ENCODE data around the gene INPP1. TPM values are rescaled to one million over a fixed set of nuclear protein-coding genes. Genes with fewer than 3 reads are reported as not detected.

The INPP1 gene
- total RNA-seq, 1 donor from 2014 or later = 41.7 TPM

GRCh38 chr2:190402986-190403603 is 59.7 kb downstream of the INPP1 start:
- Mint-ChIP-seq H3K4me3 (ENCODE audit: unreplicated experiment) (no peak overlapping the region), H3K9me3 (ENCODE audit: unreplicated experiment) (peaks cover 6% of the 10 kb centered on the region), H3K4me1 (ENCODE audit: low read depth, unreplicated experiment) (no peaks in the 10 kb centered on the region), H3K36me3 (ENCODE audit: unreplicated experiment) (no peaks in the 10 kb centered on the region), H3K27me3 (ENCODE audit: unreplicated experiment) (no peaks in the 10 kb centered on the region), H3K27ac (ENCODE audit: unreplicated experiment) (no peak overlapping the region)
- no peak for TF ChIP-seq CTCF (IDR thresholded peaks at IDR 0.05; ENCODE audit: partially characterized antibody, unreplicated experiment)
- no peak for DNase-seq

- no peak for DNase-seq
- no peaks in the 10 kb centered on the region for H3K27me3 Mint-ChIP-seq (ENCODE audit: unreplicated experiment)
- H3K4me3 Mint-ChIP-seq (ENCODE audit: unreplicated experiment) = no peak overlapping the region
- no peak for TF ChIP-seq CTCF (IDR thresholded peaks at IDR 0.05; ENCODE audit: partially characterized antibody, unreplicated experiment)
- no peaks in the 10 kb centered on the region for H3K4me1 Mint-ChIP-seq (ENCODE audit: low read depth, unreplicated experiment)
- H3K27ac Mint-ChIP-seq (ENCODE audit: unreplicated experiment) = no peak overlapping the region
- no peaks in the 10 kb centered on the region for H3K36me3 Mint-ChIP-seq (ENCODE audit: unreplicated experiment)
- peaks cover 9% of the 10 kb centered on the region for H3K9me3 Mint-ChIP-seq (ENCODE audit: unreplicated experiment)
Observed at GRCh38 chr2:190404487-190404886, 61.1 kb downstream of the INPP1 start.

GRCh38 chr2:190405070-190405469 is 61.7 kb downstream of the INPP1 start:
- TF ChIP-seq CTCF (IDR thresholded peaks at IDR 0.05; ENCODE audit: partially characterized antibody, unreplicated experiment) = no peak
- no peaks in the 10 kb centered on the region for H3K4me1 Mint-ChIP-seq (ENCODE audit: low read depth, unreplicated experiment)
- H3K36me3 Mint-ChIP-seq (ENCODE audit: unreplicated experiment) = no peaks in the 10 kb centered on the region

GRCh38 chr2:190405995-190406394 is 62.6 kb downstream of the INPP1 start:
- Mint-ChIP-seq H3K36me3 (ENCODE audit: unreplicated experiment) (no peaks in the 10 kb centered on the region), H3K9me3 (ENCODE audit: unreplicated experiment) (peaks cover 9% of the 10 kb centered on the region), H3K27me3 (ENCODE audit: unreplicated experiment) (no peaks in the 10 kb centered on the region), H3K4me3 (ENCODE audit: unreplicated experiment) (no peak overlapping the region), H3K4me1 (ENCODE audit: low read depth, unreplicated experiment) (no peaks in the 10 kb centered on the region), H3K27ac (ENCODE audit: unreplicated experiment) (no peak overlapping the region)
- no peak for DNase-seq
- TF ChIP-seq CTCF (IDR thresholded peaks at IDR 0.05; ENCODE audit: partially characterized antibody, unreplicated experiment) = no peak

More at GRCh38 chr2:190405070-190405469, 61.7 kb downstream of the INPP1 start:
- DNase-seq = no peak
- H3K4me3 Mint-ChIP-seq (ENCODE audit: unreplicated experiment) = no peak overlapping the region
- H3K9me3 Mint-ChIP-seq (ENCODE audit: unreplicated experiment) = peaks cover 9% of the 10 kb centered on the region
- H3K27ac Mint-ChIP-seq (ENCODE audit: unreplicated experiment) = no peak overlapping the region
- no peaks in the 10 kb centered on the region for H3K27me3 Mint-ChIP-seq (ENCODE audit: unreplicated experiment)

GRCh38 chr2:190406805-190407204 is 63.4 kb downstream of the INPP1 start:
- no peak overlapping the region for H3K27ac Mint-ChIP-seq (ENCODE audit: unreplicated experiment)
- H3K36me3 Mint-ChIP-seq (ENCODE audit: unreplicated experiment) = no peaks in the 10 kb centered on the region
- no peak overlapping the region for H3K4me3 Mint-ChIP-seq (ENCODE audit: unreplicated experiment)
- no peaks in the 10 kb centered on the region for H3K27me3 Mint-ChIP-seq (ENCODE audit: unreplicated experiment)
- no peaks in the 10 kb centered on the region for H3K4me1 Mint-ChIP-seq (ENCODE audit: low read depth, unreplicated experiment)
- TF ChIP-seq CTCF (IDR thresholded peaks at IDR 0.05; ENCODE audit: partially characterized antibody, unreplicated experiment) = no peak
- peaks cover 9% of the 10 kb centered on the region for H3K9me3 Mint-ChIP-seq (ENCODE audit: unreplicated experiment)
- DNase-seq = no peak

Measured in glutamatergic neuron (in vitro differentiated cells).